Activated naive CD8-positive, alpha-beta T cell treated with anti-CD3 and anti-CD28 coated beads, Interleukin-2, amount 10 ng/mL, durations not matched to agents 7 days and 5 days (primary cell): Measurements from ENCODE around the gene RNF225. TPM values are rescaled to one million over a fixed set of nuclear protein-coding genes. Genes with fewer than 3 reads are reported as not detected.
"Not testable (repeated sequence)": the region's sequence is repeated elsewhere in the genome, so short reads cannot be mapped to it uniquely, and the experiment has no call there.

Experiments used
- ATAC-seq: fragments of 150-1000 bp; cut with Tn5 transposase; one replicate; pipeline ENCODE4 v1.10.0; 2021; ENCODE audit warnings: low read depth, moderate library complexity
- POLR2A ChIA-PET: fragments of 350-600 bp; sonication (Branson Sonifier 250); formaldehyde crosslinking; loops from one replicate; lab custom pipeline; 2021; ENCODE audit warnings: antibody characterized with exemption; lab: Charles Lee
- DNase-seq: peaks from one replicate; pipeline ENCODE4 v3.0.0; 2021
- H3K27ac Mint-ChIP-seq: one replicate; pipeline ENCODE4 v1.8.0; 2022; ENCODE audit warnings: mild to moderate bottlenecking, mixed read lengths
- H3K27me3 Mint-ChIP-seq: one replicate; pipeline ENCODE4 v1.8.0; 2022; ENCODE audit warnings: mild to moderate bottlenecking, moderate library complexity, mixed read lengths
- H3K36me3 Mint-ChIP-seq: one replicate; pipeline ENCODE4 v1.8.0; 2021; ENCODE audit warnings: mild to moderate bottlenecking, mixed read lengths
- H3K4me1 Mint-ChIP-seq: one replicate; pipeline ENCODE4 v1.8.0; 2021; ENCODE audit warnings: mixed read lengths
- H3K4me3 Mint-ChIP-seq: one replicate; pipeline ENCODE4 v1.8.0; 2022; ENCODE audit warnings: mild to moderate bottlenecking, moderate library complexity, mixed read lengths
- H3K9me3 Mint-ChIP-seq: one replicate; pipeline ENCODE4 v1.8.0; 2021; ENCODE audit warnings: mixed read lengths
- microRNA-seq: library from miRNA; unstranded; fragments of <30 nt; microRNA quantifications from one replicate; pipeline ENCODE4 v1.2.0, GENCODE V29; 2022
- total RNA-seq, 2 experiments: library from RNA; stranded (reverse); gene quantifications; one replicate each; pipeline ENCODE4 v1.2.3, GENCODE V29; 2021

The RNF225 gene
- total RNA-seq, 2 experiments from 2014 or later = 0.83 to 0.94 TPM

GRCh38 chr19:58416604-58417003 lies 21.1 kb downstream of the RNF225 start:
- no peaks in the 10 kb centered on the region for H3K4me1 Mint-ChIP-seq
- H3K27me3 Mint-ChIP-seq = no peaks in the 10 kb centered on the region
- no peak for DNase-seq
- POLR2A ChIA-PET = no interaction called here
- H3K36me3 Mint-ChIP-seq = peaks cover 49% of the 10 kb centered on the region
- H3K4me3 Mint-ChIP-seq = no peak overlapping the region
- no peak overlapping the region for H3K27ac Mint-ChIP-seq
- no peak for ATAC-seq
- peaks cover 6% of the 10 kb centered on the region for H3K9me3 Mint-ChIP-seq

DNA sequence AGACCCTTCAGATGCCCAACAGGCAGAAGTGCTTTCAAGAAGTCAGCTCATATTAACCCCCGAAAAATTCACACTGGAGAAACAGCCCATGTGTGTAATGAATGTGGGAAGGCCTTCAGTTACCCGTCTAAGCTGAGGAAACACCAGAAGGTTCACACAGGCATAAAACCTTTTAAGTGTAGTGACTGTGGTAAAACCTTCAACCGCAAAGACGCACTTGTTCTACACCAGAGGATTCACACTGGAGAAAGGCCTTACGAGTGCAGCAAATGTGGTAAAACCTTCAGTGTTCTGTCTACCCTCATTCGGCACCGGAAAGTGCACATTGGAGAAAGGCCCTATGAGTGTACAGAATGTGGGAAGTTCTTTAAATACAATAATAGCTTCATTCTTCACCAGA lies 21.6 kb downstream of the RNF225 start:
- H3K27me3 Mint-ChIP-seq = no peaks in the 10 kb centered on the region
- ATAC-seq (no peak), DNase-seq (no peak)
- POLR2A ChIA-PET = no interaction called here
- peaks cover 6% of the 10 kb centered on the region for H3K9me3 Mint-ChIP-seq
- no peak overlapping the region for H3K4me3 Mint-ChIP-seq
- H3K27ac Mint-ChIP-seq = no peak overlapping the region
- H3K4me1 Mint-ChIP-seq = no peaks in the 10 kb centered on the region
- peaks cover 50% of the 10 kb centered on the region for H3K36me3 Mint-ChIP-seq

- H3K9me3 Mint-ChIP-seq = peaks cover 18% of the 10 kb centered on the region
- POLR2A ChIA-PET = no interaction called here
- no peaks in the 10 kb centered on the region for H3K4me1 Mint-ChIP-seq
- no peak overlapping the region for H3K4me3 Mint-ChIP-seq
- H3K36me3 Mint-ChIP-seq = peaks cover 43% of the 10 kb centered on the region
- H3K27me3 Mint-ChIP-seq = no peaks in the 10 kb centered on the region
- no peak overlapping the region for H3K27ac Mint-ChIP-seq
- DNase-seq (no peak), ATAC-seq (no peak)
Measured at GRCh38 chr19:58428617-58429016, 33.2 kb downstream of the RNF225 start.

- Mint-ChIP-seq H3K27ac (no peak overlapping the region), H3K4me3 (no peak overlapping the region), H3K9me3 (peaks cover 21% of the 10 kb centered on the region), H3K27me3 (no peaks in the 10 kb centered on the region), H3K36me3 (peaks cover 50% of the 10 kb centered on the region), H3K4me1 (no peaks in the 10 kb centered on the region)
- POLR2A ChIA-PET = no interaction called here
- ATAC-seq = no peak
- no peak for DNase-seq
Measured at GRCh38 chr19:58429745-58430144, 34.3 kb downstream of the RNF225 start.

- H3K27me3 Mint-ChIP-seq = no peaks in the 10 kb centered on the region
- DNase-seq (no peak), ATAC-seq (no peak)
- H3K36me3 Mint-ChIP-seq = peaks cover 85% of the 10 kb centered on the region
- H3K9me3 Mint-ChIP-seq = peaks cover 45% of the 10 kb centered on the region
- POLR2A ChIA-PET = interaction anchor here (1.1 kb wide), 1 partner anchor 12 kb away, joined by 3 read pairs; no protein-coding TSS in a partner anchor
- H3K4me1 Mint-ChIP-seq = peaks cover 9% of the 10 kb centered on the region
- H3K4me3 Mint-ChIP-seq = no peak overlapping the region
- no peak overlapping the region for H3K27ac Mint-ChIP-seq
Measured at GRCh38 chr19:58434217-58434616, 38.8 kb downstream of the RNF225 start.

GRCh38 chr19:58439576-58440554 lies 44.4 kb downstream of the RNF225 start, which contains the start of gene ZNF132:
Gene ZNF132 (minus strand): TSS chr19:58440153. CDS start chr19:58439821, 332 bp downstream.
- DNase-seq = peak; percentile 89
- POLR2A ChIA-PET = interaction anchor here (0.6 to 1.3 kb wide), 8 partner anchors 11 to 211 kb away, joined by 3 to 5 read pairs (median 3); partner anchors contain the start of genes ERVK3-1, ZNF324B, ZNF544 and ZNF584
- H3K27me3 Mint-ChIP-seq = no peaks in the 10 kb centered on the region
- H3K4me3 Mint-ChIP-seq = peak within 1 kb of the TSS; percentile 98
- peak; percentile 98 for ATAC-seq
- H3K27ac Mint-ChIP-seq = peak within 1 kb of the TSS; percentile 96
- peaks cover 45% of the 10 kb centered on the region for H3K36me3 Mint-ChIP-seq
- H3K9me3 Mint-ChIP-seq = peaks cover 40% of the 10 kb centered on the region
- peaks cover 21% of the 10 kb centered on the region for H3K4me1 Mint-ChIP-seq

- DNase-seq = no peak
- Mint-ChIP-seq H3K27ac (peak overlapping the region; percentile 96), H3K36me3 (peaks cover 38% of the 10 kb centered on the region), H3K4me1 (peaks cover 21% of the 10 kb centered on the region), H3K27me3 (no peaks in the 10 kb centered on the region), H3K4me3 (peak overlapping the region; percentile 98), H3K9me3 (peaks cover 35% of the 10 kb centered on the region)
- POLR2A ChIA-PET = interaction anchor here (0.6 to 1.3 kb wide), 7 partner anchors 11 to 212 kb away, joined by 3 to 5 read pairs (median 3); partner anchors contain the start of genes CHMP2A, ZNF324B, ZNF544 and ZNF584
- ATAC-seq = peak; percentile 1
Measured at GRCh38 chr19:58440556-58440955, 45.1 kb downstream of the RNF225 start.

GRCh38 chr19:58442986-58443385 lies 47.5 kb downstream of the RNF225 start:
- not testable (repeated sequence) for H3K4me3 Mint-ChIP-seq, H3K27me3 Mint-ChIP-seq, H3K27ac Mint-ChIP-seq, ATAC-seq, DNase-seq
- H3K4me1 Mint-ChIP-seq = peaks cover 18% of the 10 kb centered on the region
- H3K9me3 Mint-ChIP-seq = peaks cover 23% of the 10 kb centered on the region
- POLR2A ChIA-PET = interaction anchor here (0.9 kb wide), 1 partner anchor 23 kb away, joined by 3 read pairs; the partner anchor contains the start of gene ZNF324
- peaks cover 17% of the 10 kb centered on the region for H3K36me3 Mint-ChIP-seq

Small RNAs within 50 kb of the gene (microRNA-seq; reads per million reads assigned to microRNA genes)
- not detected for gene MIR4754

Other genes with a start within 250 kb of the RNF225 start
- gene ZNF329, start 244.9 kb upstream of the RNF225 start, total RNA-seq = 10 to 100 TPM; 10.1 to 10.3 TPM
- 10 to 100 TPM; 54.6 to 56.9 TPM for gene ZNF274, start 212.6 kb upstream of the RNF225 start, total RNA-seq
- 10 to 100 TPM; 54.0 to 62.7 TPM for gene ZNF544, start 166.7 kb upstream of the RNF225 start, total RNA-seq
- gene ZNF8, start 116.7 kb upstream of the RNF225 start, total RNA-seq = 1 to 10 TPM; 8.6 to 8.9 TPM
- 10 to 100 TPM; 74.5 to 76.3 TPM for gene ERVK3-1, start 90.3 kb upstream of the RNF225 start, total RNA-seq
- 1 to 10 TPM; 6.3 TPM for gene ZSCAN22, start 68.7 kb upstream of the RNF225 start, total RNA-seq
- 10 to 100 TPM; 21.0 to 22.8 TPM for gene A1BG, start 42.2 kb upstream of the RNF225 start, total RNA-seq
- 1 to 10 TPM; 1.7 to 2.1 TPM for gene ZNF497, start 32.9 kb upstream of the RNF225 start, total RNA-seq
- gene ZNF837, start 14.6 kb upstream of the RNF225 start, total RNA-seq = 1 to 10 TPM; 2.9 to 3.5 TPM
- 1,000 to 10,000 TPM; 1,038 to 1,039 TPM for gene RPS5, start 8.4 kb upstream of the RNF225 start, total RNA-seq
- gene ZNF584, start 13.0 kb downstream of the RNF225 start, total RNA-seq = 10 to 100 TPM in 1 of 2 experiments, 1 to 10 TPM in 1; 8.6 to 10.6 TPM
- 1 to 10 TPM; 7.3 to 7.4 TPM for gene ZNF132, start 44.5 kb downstream of the RNF225 start, total RNA-seq
- 10 to 100 TPM; 11.6 to 13.9 TPM for gene ZNF324B, start 56.0 kb downstream of the RNF225 start, total RNA-seq
- 10 to 100 TPM; 18.0 to 18.5 TPM for gene ZNF324, start 71.4 kb downstream of the RNF225 start, total RNA-seq
- gene ZNF446, start 80.7 kb downstream of the RNF225 start, total RNA-seq = 10 to 100 TPM; 10.9 TPM
- 10 to 100 TPM; 13.7 to 15.4 TPM for gene SLC27A5, start 116.3 kb downstream of the RNF225 start, total RNA-seq
- gene ZBTB45, start 124.2 kb downstream of the RNF225 start, total RNA-seq = 10 to 100 TPM; 18.9 to 19.5 TPM
- 100 to 1,000 TPM; 409 to 412 TPM for gene TRIM28, start 148.4 kb downstream of the RNF225 start, total RNA-seq
- 100 to 1,000 TPM in 1 of 2 experiments, 10 to 100 TPM in 1; 99.0 to 111 TPM for gene CHMP2A, start 159.4 kb downstream of the RNF225 start, total RNA-seq
- gene UBE2M, start 163.0 kb downstream of the RNF225 start, total RNA-seq = 10 to 100 TPM; 79.5 to 81.2 TPM
- gene MZF1, start 177.7 kb downstream of the RNF225 start, total RNA-seq = 10 to 100 TPM; 31.3 to 31.7 TPM